SK-N-SH (cell line): ENCODE measurements around the gene NTM.

ENCODE experiments used
- CHD2 ChIP-seq: fragments of 150-350 bp; IDR thresholded peaks from 2 replicates; pipeline ENCODE4 v1.6.1; 2018; ENCODE audit warnings: low read length; ENCODE audit not compliant: partially characterized antibody
- CTCF ChIP-seq: fragments of 200-600 bp; sonication (generic); IDR thresholded peaks from 2 replicates; pipeline ENCODE4 v1.6.1; 2017; ENCODE audit warnings: antibody characterized with exemption, mild to moderate bottlenecking, moderate library complexity
- EZH2phosphoT487 ChIP-seq: fragments of 200-600 bp; sonication (generic); IDR thresholded peaks from 2 replicates; pipeline ENCODE4 v1.6.1; 2017; ENCODE audit warnings: low read depth, mixed run types, mild to moderate bottlenecking, antibody characterized with exemption, moderate library complexity, borderline replicate concordance
- MXI1 ChIP-seq: IDR thresholded peaks from 2 replicates; pipeline ENCODE4 v1.6.1; 2012; ENCODE audit warnings: mild to moderate bottlenecking, low read depth, low read length, improper control_type of control experiment
- NFIC ChIP-seq: IDR thresholded peaks from 2 replicates; pipeline ENCODE4 v1.4.0; 2012; ENCODE audit warnings: borderline replicate concordance
- PBX3 ChIP-seq: IDR thresholded peaks from 2 replicates; pipeline ENCODE4; 2012
- POLR2AphosphoS5 ChIP-seq: IDR thresholded peaks from 2 replicates; pipeline ENCODE4 v1.6.1; 2012; ENCODE audit warnings: low read depth, low read length
- SIN3A ChIP-seq: IDR thresholded peaks from 2 replicates; pipeline ENCODE4 v1.6.1; 2012; ENCODE audit warnings: low read depth, mild to moderate bottlenecking, low read length, moderate library complexity, borderline replicate concordance
- TAF1 ChIP-seq: IDR thresholded peaks from 2 replicates; pipeline ENCODE4 v1.6.1; 2012; ENCODE audit warnings: low read depth, mild to moderate bottlenecking, low read length, moderate library complexity, borderline replicate concordance
- TCF12 ChIP-seq: IDR thresholded peaks from 2 replicates; pipeline ENCODE4 v1.4.0; 2012
- USF1 ChIP-seq: IDR thresholded peaks from 2 replicates; pipeline ENCODE4 v1.4.0; 2012; ENCODE audit warnings: low read depth, borderline replicate concordance
- USF2 ChIP-seq: fragments of 150-350 bp; IDR thresholded peaks from 2 replicates; pipeline ENCODE4 v1.6.1; 2017; ENCODE audit warnings: antibody characterized with exemption, low read length, low read depth, borderline replicate concordance
- YY1 ChIP-seq: IDR thresholded peaks from 2 replicates; pipeline ENCODE4 v1.4.0; 2012; ENCODE audit warnings: low read depth, mild to moderate bottlenecking
- ZBTB33 ChIP-seq: IDR thresholded peaks from 2 replicates; pipeline ENCODE4 v1.4.0; 2012; ENCODE audit warnings: low read depth, borderline replicate concordance

- TF ChIP-seq CTCF, result no peak
- no peak for TF ChIP-seq ZBTB33
- TF ChIP-seq YY1, result no peak
- TF ChIP-seq POLR2AphosphoS5, result no peak
- TF ChIP-seq USF2, result no peak
- TF ChIP-seq EZH2phosphoT487, result no peak
- TF ChIP-seq TCF12, result no peak
- TF ChIP-seq MXI1, result no peak
- TF ChIP-seq PBX3, result no peak
- TF ChIP-seq NFIC, result no peak
- no peak for TF ChIP-seq USF1
- TF ChIP-seq TAF1, result no peak
- TF ChIP-seq SIN3A, result no peak
- no peak for TF ChIP-seq CHD2
These were observed 547.4 kb downstream of the NTM start for GRCh38 chr11:131917634-131918384.
